NCI-H1930 (cell line): ENCODE measurements around the gene RASSF4.
A peak's percentile ranks its signal among the peaks of the same experiment; 100 is the strongest.

Experiments used
- DNase-seq, 2 experiments: peaks; one replicate each; lab custom pipeline; 2025; lab: John Stamatoyannopoulos, UW

RASSF4 gene

GRCh38 chr10:44990302-44990655 is 30.7 kb downstream of the RASSF4 start:
- DNase-seq, result no peak

- DNase-seq, result no peak
These were observed 31.4 kb downstream of the RASSF4 start for GRCh38 chr10:44990965-44991364.

GRCh38 chr10:44991571-44991970 is 32.0 kb downstream of the RASSF4 start:
- DNase-seq, result no peak

GRCh38 chr10:44992070-44992731 is 32.6 kb downstream of the RASSF4 start:
- no peak for DNase-seq

- DNase-seq, result no peak
These were observed 33.2 kb downstream of the RASSF4 start for GRCh38 chr10:44992732-44993225.

GRCh38 chr10:44993226-44993921 is 33.8 kb downstream of the RASSF4 start:
- no peak for DNase-seq

- DNase-seq, result no peak
These were observed 34.5 kb downstream of the RASSF4 start for GRCh38 chr10:44993922-44994751.

GRCh38 chr10:44994752-44995530 is 35.3 kb downstream of the RASSF4 start:
- no peak for DNase-seq

- no peak for DNase-seq
These were observed 35.9 kb downstream of the RASSF4 start for GRCh38 chr10:44995581-44995913.

- DNase-seq, result no peak
These were observed 36.5 kb downstream of the RASSF4 start for GRCh38 chr10:44995914-44996669.

- no peak for DNase-seq
These were observed 37.6 kb downstream of the RASSF4 start for GRCh38 chr10:44997105-44997748.

GRCh38 chr10:44998146-44998631 is 38.6 kb downstream of the RASSF4 start:
- no peak for DNase-seq

GRCh38 chr10:45000138-45000751 is 40.6 kb downstream of the RASSF4 start:
- DNase-seq, result no peak

GRCh38 chr10:45000752-45001380 is 41.3 kb downstream of the RASSF4 start, which contains the start of gene ZNF22:
ZNF22 (plus strand) TSS chr10:45000923; CDS start chr10:45003369, 2,446 bp downstream.
- DNase-seq, result peak; percentile 33 to 42

GRCh38 chr10:45001381-45002148 is 42.0 kb downstream of the RASSF4 start:
- no peak for DNase-seq

- no peak for DNase-seq
These were observed 43.9 kb downstream of the RASSF4 start for GRCh38 chr10:45003432-45004000.

- no peak for DNase-seq
These were observed 45.1 kb downstream of the RASSF4 start for GRCh38 chr10:45004661-45005060.

GRCh38 chr10:45005284-45005683 is 45.7 kb downstream of the RASSF4 start:
- no peak for DNase-seq
